GM12878 (cell line): ENCODE measurements around the gene ANO10. TPM values are rescaled to one million over a fixed set of nuclear protein-coding genes. Genes with fewer than 3 reads are reported as not detected.

Source experiments
- ATAC-seq: fragments of 200-7000 bp; cut with Tn5 transposase; 3 replicates; pipeline ENCODE4 v1.9.1; 2020; ENCODE audit warnings: mild to moderate bottlenecking, moderate library complexity
- BruUV-seq: library from RNA; stranded (reverse); fragments of 400-500 nt; replicated peaks from 2 replicates; lab custom pipeline; 2021; lab: Mats Ljungman, UMichigan
- CTCF ChIA-PET: fragments of 300-600 bp; sonication (Branson Sonifier 250); formaldehyde crosslinking; extraction: SDS; loops from one replicate; lab custom pipeline; 2021; ENCODE audit warnings: inconsistent platforms; lab: Yijun Ruan, JAX
- POLR2A ChIA-PET: fragments of 350-600 bp; formaldehyde crosslinking; extraction: SDS; loops from one replicate; lab custom pipeline; 2021; ENCODE audit warnings: inconsistent platforms; lab: Charles Lee
- RAD21 ChIA-PET: fragments of 300-600 bp; sonication (Branson Sonifier 250); formaldehyde crosslinking; loops from one replicate; lab custom pipeline; 2023; ENCODE audit warnings: antibody characterized with exemption; ENCODE audit not compliant: unreplicated experiment; lab: Charles Lee
- SMC1A ChIA-PET: fragments of 300-600 bp; sonication (Branson Sonifier 250); formaldehyde crosslinking; loops from one replicate; lab custom pipeline; 2023; ENCODE audit not compliant: unreplicated experiment, uncharacterized antibody; lab: Charles Lee
- DNase-seq: peaks from one replicate; pipeline ENCODE4 v3.0.0-alpha.2; 2011; ENCODE audit warnings: low read depth, low spot score
- FAIRE-seq: peaks from 3 replicates; lab custom pipeline; 2011; peaks lifted over from hg19 to GRCh38; lab: Jason Lieb, UNC
- H2AFZ ChIP-seq: 2 replicates; pipeline ENCODE4 v1.6.0; 2011; ENCODE audit warnings: low read depth, low read length, control low read depth; ENCODE audit not compliant: control insufficient read depth
- H3K27ac ChIP-seq: 2 replicates; pipeline ENCODE4 v1.5.1; 2011; ENCODE audit warnings: control low read depth; ENCODE audit not compliant: control insufficient read depth, insufficient read depth
- H3K27me3 ChIP-seq, 2 experiments: replicated peaks in 1 of 2; 2 replicates each; pipeline versions ENCODE4 v1.6.0 to v1.6.1; 2011; ENCODE audit warnings: low read length in 1 of 2; ENCODE audit not compliant: control insufficient read depth in 2 of 2, insufficient read depth in 2 of 2
- H3K36me3 ChIP-seq, 2 experiments: 2 replicates each; pipeline ENCODE4 v1.5.1; 2011; ENCODE audit warnings: low read length in 1 of 2; ENCODE audit not compliant: control insufficient read depth in 2 of 2, insufficient read depth in 2 of 2
- H3K4me1 ChIP-seq: 2 replicates; pipeline ENCODE4 v1.6.1; 2011; ENCODE audit warnings: mild to moderate bottlenecking, low read length, moderate library complexity, mixed read lengths; ENCODE audit not compliant: control insufficient read depth, insufficient read depth
- H3K4me2 ChIP-seq: 2 replicates; pipeline ENCODE4 v1.6.0; 2011; ENCODE audit warnings: control low read depth; ENCODE audit not compliant: control insufficient read depth, insufficient read depth
- H3K4me3 ChIP-seq: fragments of 200-600 bp; sonication (generic); 2 replicates; pipeline ENCODE4 v1.5.1; 2016
- H3K79me2 ChIP-seq: 2 replicates; pipeline ENCODE4 v1.6.0; 2011; ENCODE audit warnings: low read length; ENCODE audit not compliant: control insufficient read depth, insufficient read depth
- H3K9ac ChIP-seq: 2 replicates; pipeline ENCODE4 v1.8.0; 2011; ENCODE audit warnings: low read length, control low read depth, mixed read lengths; ENCODE audit not compliant: control insufficient read depth, insufficient read depth
- H3K9me3 ChIP-seq: replicated peaks from 3 replicates; pipeline ENCODE4 v1.5.1; 2011; ENCODE audit warnings: mild to moderate bottlenecking, low read length; ENCODE audit not compliant: control insufficient read depth, insufficient read depth
- H4K20me1 ChIP-seq: 2 replicates; pipeline ENCODE4 v1.6.0; 2011; ENCODE audit not compliant: control insufficient read depth, insufficient read depth
- BMI1 ChIP-seq: fragments of 450-650 bp; IDR thresholded peaks from 2 replicates; pipeline ENCODE4 v1.6.1; 2016; ENCODE audit warnings: mild to moderate bottlenecking, moderate library complexity, borderline replicate concordance
- EP300 ChIP-seq, 2 experiments: fragments of 150-350 bp in 1 of 2; IDR thresholded peaks; 2 replicates each; pipeline ENCODE4 v1.6.1; 2011 to 2012; ENCODE audit warnings: low read depth in 2 of 2, low read length in 2 of 2, borderline replicate concordance in 1 of 2, improper control_type of control experiment in 1 of 2, inconsistent platforms in 1 of 2; ENCODE audit not compliant: control insufficient read depth in 1 of 2
- MLLT1 ChIP-seq: fragments of 450-650 bp; IDR thresholded peaks from 2 replicates; pipeline ENCODE4 v1.6.1; 2016; ENCODE audit warnings: mild to moderate bottlenecking
- NR2C1 ChIP-seq: fragments of 450-650 bp; IDR thresholded peaks from 2 replicates; pipeline ENCODE4 v1.6.1; 2017; ENCODE audit warnings: antibody characterized with exemption, mild to moderate bottlenecking, moderate library complexity
- SRF ChIP-seq, 2 experiments: IDR thresholded peaks; 2 replicates each; pipeline ENCODE4 v1.6.1; 2011; ENCODE audit warnings: low read depth in 2 of 2, low read length in 2 of 2, mild to moderate bottlenecking in 1 of 2, moderate library complexity in 1 of 2
- STAT3 ChIP-seq: IDR thresholded peaks from 2 replicates; pipeline ENCODE4 v1.6.1; 2011; ENCODE audit warnings: low read depth, low read length, improper control_type of control experiment
- TAF1 ChIP-seq: IDR thresholded peaks from 2 replicates; pipeline ENCODE4 v1.6.1; 2011; ENCODE audit warnings: mild to moderate bottlenecking, low read depth, low read length, borderline replicate concordance
- ZBTB11 ChIP-seq: fragments of 450-650 bp; formaldehyde crosslinking; IDR thresholded peaks from 2 replicates; pipeline ENCODE4 v1.5.0; 2022; ENCODE audit warnings: mild to moderate bottlenecking, missing genetic modification characterization
- WGBS: methylation state at CpG from one replicate; pipeline ENCODE4 v1.1.6; 2016; ENCODE audit warnings: low lambda C conversion rate; ENCODE audit not compliant: insufficient replicate concordance, insufficient coverage; ENCODE audit errors: missing lambda C conversion rate; 5-methylcytosine and 5-hydroxymethylcytosine counted together
- in situ Hi-C: fragments of 300-500 bp; cut with MboI; formaldehyde crosslinking; loops from 9 replicates; pipeline ENCODE4 v1.14.3; 2018; ENCODE audit warnings: mixed read lengths
- intact Hi-C: fragments of 100-400 bp; cut with micrococcal nuclease; formaldehyde crosslinking; loops from one replicate; pipeline ENCODE4 v1.14.2; 2022; ENCODE audit not compliant: unreplicated experiment
- polyA plus RNA-seq, 11 experiments: library from polyadenylated mRNA; depleted of rRNA in 4 of 11; unstranded in 6 of 11; stranded (reverse) in 5 of 11; fragments of >200 nt; fragmentation: Nextera tagmentation in 4 of 11; fragmentation: Illumina TruSeq in 1 of 11; extraction: Ambion mirVana in 4 of 11; extraction: Trizol in 1 of 11; gene quantifications; 1 replicate in 1 of 11; 2 replicates in 10 of 11; pipeline versions ENCODE4 v1.2.1 to v1.2.3, GENCODE V29; 2011 to 2016; ENCODE audit warnings: inconsistent platforms in 2 of 11, missing spikeins in 2 of 11, low read depth in 1 of 11
- total RNA-seq, 4 experiments: library from RNA; depleted of rRNA in 3 of 4; stranded (reverse); fragments of >200 nt in 3 of 4; fragmentation: Illumina TruSeq in 1 of 4; extraction: Trizol in 1 of 4; gene quantifications; 2 replicates each; pipeline versions ENCODE4 v1.2.1 to v1.2.3, GENCODE V29; 2013 to 2021

Gene ANO10
- total and polyA plus RNA-seq, 10 of the 15 experiments (the other 5 are each of a cell fraction or from before 2014, with no cell fraction given), result 0.29 to 21.9 (median 1.6) TPM

- POLR2A ChIA-PET, result no interaction called here
- no peaks in the 10 kb centered on the region for H3K9me3 ChIP-seq
- CTCF ChIA-PET, result no interaction called here
- WGBS, result 21% methylated on average over 3 of the region's 3 CpGs
- TF ChIP-seq TAF1 (no peak), BMI1 (no peak), MLLT1 (no peak), STAT3 (no peak), NR2C1 (no peak), SRF (IDR thresholded peaks at IDR 0.05; ENCODE audit: low read depth in 2 of 2, low read length in 2 of 2) (no peak), EP300 (IDR thresholded peaks at IDR 0.05; ENCODE audit: borderline replicate concordance in 1 of 2, control insufficient read depth in 1 of 2, low read depth in 2 of 2, low read length in 2 of 2) (no peak), ZBTB11 (CRISPR knock-in tag) (no peak)
- H3K27me3 ChIP-seq, result no peaks in the 10 kb centered on the region
- H3K27ac ChIP-seq, result no peak overlapping the region
- no peak overlapping the region for H3K9ac ChIP-seq
- H3K36me3 ChIP-seq, result no peaks in the 10 kb centered on the region
- H3K4me2 ChIP-seq, result no peak overlapping the region
- H3K4me1 ChIP-seq, result no peaks in the 10 kb centered on the region
- in situ Hi-C loops (no loop called here), intact Hi-C loops (no loop called here)
- no peaks in the 10 kb centered on the region for H4K20me1 ChIP-seq
- RAD21 ChIA-PET, result no interaction called here
- H2AFZ ChIP-seq, result no peak overlapping the region
- BruUV-seq, result no TSS peak
- ATAC-seq (no peak), DNase-seq (no peak), FAIRE-seq (no peak)
- no peak overlapping the region for H3K4me3 ChIP-seq
- no peaks in the 10 kb centered on the region for H3K79me2 ChIP-seq
- SMC1A ChIA-PET, result interaction anchor here (1.0 kb wide), 1 partner anchor 15 kb away, joined by 3 read pairs; no protein-coding TSS in a partner anchor
Measured at GRCh38 chr3:43410592-43410991, 211.2 kb downstream of the ANO10 start.
